Omental fat pad (tissue), 4 donors: Measurements from ENCODE around the gene SAMD14. TPM values are rescaled to one million over a fixed set of nuclear protein-coding genes. Genes with fewer than 3 reads are reported as not detected.

Experiments used
- ATAC-seq: fragments of 150-250 bp; one replicate; pipeline ENCODE4 v1.9.1; 2016; ENCODE audit warnings: mild to moderate bottlenecking, moderate library complexity; ENCODE audit not compliant: low FRiP score
- DNase-seq: peaks from one replicate; pipeline ENCODE4 v3.0.0-alpha.2; 2019; ENCODE audit warnings: low spot score
- total RNA-seq, 4 donors: library from RNA; depleted of rRNA; stranded (reverse); fragments of >200 nt; gene quantifications; one replicate each; pipeline ENCODE4 v1.1.0, GENCODE V29; 2016
- TF ChIP-seq, protein P1 (sequence below), 3 donors: fragments of 450-650 bp; IDR thresholded peaks; one replicate each; pipeline ENCODE4 v1.5.1; 2016 to 2017; ENCODE audit warnings: antibody characterized with exemption in 3 of 3, mild to moderate bottlenecking in 3 of 3, moderate library complexity in 2 of 3

SAMD14 gene
- total RNA-seq, 4 donors from 2014 or later, result 0.12 to 0.44 TPM; not detected in 2

DNA sequence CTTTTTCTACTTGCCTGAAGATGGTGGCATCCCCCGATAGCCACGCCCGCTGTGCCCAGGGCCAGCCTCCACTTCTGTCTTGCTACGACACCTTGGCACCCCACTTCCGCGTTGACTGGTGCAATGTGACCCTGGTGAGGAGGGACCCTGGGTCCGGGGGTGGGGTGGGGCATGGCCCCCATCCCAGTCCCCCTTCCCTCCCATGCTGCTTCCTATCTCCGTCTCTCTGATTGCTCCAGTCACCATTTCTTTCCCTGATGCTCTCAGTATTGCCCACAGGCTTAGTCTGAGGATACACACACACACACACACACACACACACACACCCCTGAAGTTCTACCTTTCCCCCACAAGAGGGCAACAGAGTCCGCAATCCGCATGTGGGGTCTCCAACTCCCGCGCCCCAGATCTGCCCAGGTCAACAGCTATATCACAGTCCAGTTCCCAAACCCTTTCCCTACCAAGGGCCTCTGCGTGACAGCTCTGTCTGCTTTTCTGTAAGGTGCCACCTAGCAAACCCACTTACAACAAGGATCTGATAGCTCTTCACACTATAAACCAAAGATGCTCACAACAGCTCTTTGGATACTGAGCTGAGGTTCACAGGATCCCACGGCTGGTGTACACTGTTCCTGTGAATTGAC is 39.3 kb upstream of the SAMD14 start:
- ATAC-seq (peak; percentile 67), DNase-seq (no peak)
- TF ChIP-seq, protein P1, sequence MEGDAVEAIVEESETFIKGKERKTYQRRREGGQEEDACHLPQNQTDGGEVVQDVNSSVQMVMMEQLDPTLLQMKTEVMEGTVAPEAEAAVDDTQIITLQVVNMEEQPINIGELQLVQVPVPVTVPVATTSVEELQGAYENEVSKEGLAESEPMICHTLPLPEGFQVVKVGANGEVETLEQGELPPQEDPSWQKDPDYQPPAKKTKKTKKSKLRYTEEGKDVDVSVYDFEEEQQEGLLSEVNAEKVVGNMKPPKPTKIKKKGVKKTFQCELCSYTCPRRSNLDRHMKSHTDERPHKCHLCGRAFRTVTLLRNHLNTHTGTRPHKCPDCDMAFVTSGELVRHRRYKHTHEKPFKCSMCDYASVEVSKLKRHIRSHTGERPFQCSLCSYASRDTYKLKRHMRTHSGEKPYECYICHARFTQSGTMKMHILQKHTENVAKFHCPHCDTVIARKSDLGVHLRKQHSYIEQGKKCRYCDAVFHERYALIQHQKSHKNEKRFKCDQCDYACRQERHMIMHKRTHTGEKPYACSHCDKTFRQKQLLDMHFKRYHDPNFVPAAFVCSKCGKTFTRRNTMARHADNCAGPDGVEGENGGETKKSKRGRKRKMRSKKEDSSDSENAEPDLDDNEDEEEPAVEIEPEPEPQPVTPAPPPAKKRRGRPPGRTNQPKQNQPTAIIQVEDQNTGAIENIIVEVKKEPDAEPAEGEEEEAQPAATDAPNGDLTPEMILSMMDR (IDR thresholded peaks at IDR 0.05), result peak in 2 of 3 donors; percentile 59 to 63

DNA sequence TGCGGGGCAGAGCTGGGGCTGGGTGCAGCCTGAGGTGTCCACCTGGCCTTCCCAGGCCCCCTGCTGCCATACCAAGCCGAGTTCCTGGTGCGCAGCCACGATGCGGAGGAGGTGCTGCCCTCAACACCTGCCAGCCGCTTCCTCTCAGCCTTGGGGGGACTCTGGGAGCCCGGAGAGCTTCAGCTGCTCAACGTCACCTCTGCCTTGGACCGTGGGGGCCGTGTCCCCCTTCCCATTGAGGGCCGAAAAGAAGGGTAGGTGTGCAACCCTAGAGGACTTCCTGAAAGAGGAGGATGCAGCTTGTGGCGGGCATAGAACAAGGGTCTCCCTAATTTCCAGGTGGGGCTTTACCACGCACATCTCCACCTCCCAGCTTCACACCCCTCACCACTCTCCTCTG is 38.4 kb upstream of the SAMD14 start:
- ATAC-seq, result no peak
- no peak for DNase-seq
- TF ChIP-seq, protein P1 (IDR thresholded peaks at IDR 0.05), result no peak

DNA sequence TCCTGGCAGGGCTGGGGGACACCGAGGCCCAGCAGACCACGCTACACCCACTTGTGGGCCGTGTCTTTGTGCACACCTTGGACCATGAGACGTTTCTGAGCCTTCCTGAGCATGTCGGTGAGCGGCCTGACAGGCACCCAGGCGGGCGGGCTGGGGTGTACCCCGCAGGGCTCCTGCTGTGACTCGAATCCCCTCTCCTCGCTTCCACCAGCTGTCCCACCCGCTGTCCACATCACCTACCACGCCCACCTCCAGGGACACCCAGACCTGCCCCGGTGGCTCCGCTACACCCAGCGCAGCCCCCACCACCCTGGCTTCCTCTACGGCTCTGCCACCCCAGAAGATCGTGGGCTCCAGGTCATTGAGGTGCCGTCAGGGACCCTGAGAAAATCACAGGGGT is 37.4 kb upstream of the SAMD14 start:
- TF ChIP-seq, protein P1 (IDR thresholded peaks at IDR 0.05), result no peak

DNA sequence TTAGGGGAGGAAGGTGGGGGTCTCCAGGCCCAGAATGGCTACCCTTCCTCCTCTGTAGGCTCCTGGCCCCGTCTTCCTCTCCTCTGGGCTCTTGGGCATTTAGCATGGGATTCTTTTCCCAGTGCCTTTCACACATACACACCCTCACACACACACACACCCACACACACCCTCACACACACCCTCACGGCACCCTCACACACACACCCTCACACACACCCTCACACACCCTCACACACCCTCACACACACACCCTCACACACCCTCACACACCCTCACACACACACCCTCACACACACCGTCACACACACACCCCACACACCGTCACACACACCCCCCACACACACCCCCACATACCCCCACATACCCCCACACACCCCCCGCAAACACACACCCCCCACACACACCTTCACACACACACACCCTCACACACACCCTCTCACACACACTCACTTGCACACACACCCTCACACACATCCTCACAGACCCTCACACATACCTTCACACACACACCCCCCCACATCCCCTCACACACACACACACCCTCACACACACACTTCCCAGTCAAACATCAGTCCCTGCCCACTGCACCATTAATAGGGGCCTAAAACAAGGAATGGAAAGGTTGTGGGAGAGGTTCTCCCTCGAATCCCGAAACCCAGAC is 36.7 kb upstream of the SAMD14 start:
- no peak for DNase-seq
- TF ChIP-seq, protein P1 (IDR thresholded peaks at IDR 0.05), result no peak
- no peak for ATAC-seq

More for the DNA sequence above, 37.4 kb upstream of the SAMD14 start:
- ATAC-seq (no peak), DNase-seq (no peak)

DNA sequence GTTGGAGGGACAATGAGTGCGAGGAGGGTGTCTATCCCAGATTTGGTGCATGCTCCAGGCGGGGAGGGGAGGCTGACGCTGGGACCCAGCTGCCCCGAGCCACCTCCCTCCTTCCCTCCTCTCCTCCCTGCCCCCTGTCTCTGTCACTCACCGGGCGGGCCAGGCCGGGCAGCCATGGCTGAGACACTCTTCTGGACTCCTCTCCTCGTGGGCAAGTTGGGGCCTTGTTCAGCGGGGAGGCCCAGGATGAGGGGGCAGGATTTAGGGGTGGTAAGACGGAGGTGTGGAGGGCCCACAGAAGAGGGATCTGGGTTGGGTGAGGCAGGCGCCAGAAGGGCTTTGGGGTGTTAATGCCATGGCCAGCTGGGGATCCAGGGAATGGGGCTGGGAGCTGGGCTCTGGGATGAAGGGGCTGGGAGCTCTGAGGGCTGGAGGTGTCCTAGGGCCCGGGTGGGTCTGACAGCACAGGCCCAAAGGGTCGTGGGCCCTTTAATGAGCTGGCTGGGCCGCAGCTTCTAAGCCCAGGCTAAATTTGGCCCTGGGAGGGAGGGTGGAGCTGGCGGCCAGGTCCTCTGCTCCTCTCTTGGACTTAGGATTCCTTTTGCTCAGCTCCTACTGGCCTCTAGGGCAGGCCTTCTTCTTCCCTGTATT is 36.0 kb upstream of the SAMD14 start, which contains the start of gene SGCA:
Gene SGCA, plus strand, starts transcription at position 139 of the 651 bp plus-strand sequence. Its CDS starts 36 bp downstream, at position 175.
- ATAC-seq (no peak), DNase-seq (no peak)
- TF ChIP-seq, protein P1 (IDR thresholded peaks at IDR 0.05), result no peak

DNA sequence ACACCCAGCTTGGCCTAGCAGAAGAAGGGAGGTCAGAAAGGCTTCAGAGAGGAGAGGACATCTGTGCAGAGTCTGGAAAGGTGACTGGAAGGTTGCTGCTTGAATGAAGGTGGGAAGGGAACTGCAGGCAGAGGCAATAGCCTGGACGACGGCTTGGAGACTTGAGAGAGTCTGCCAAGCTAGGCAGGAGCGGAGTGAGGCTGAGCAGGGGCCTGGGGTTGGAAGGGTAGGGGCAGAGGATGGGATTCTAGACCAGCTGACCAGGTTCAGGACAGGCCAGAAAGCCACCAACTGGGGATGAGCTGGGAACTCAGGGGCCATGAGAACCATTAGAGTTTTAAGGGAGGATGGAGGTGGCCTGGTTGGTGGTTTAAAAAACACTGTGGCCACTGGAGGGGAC is 35.5 kb upstream of the SAMD14 start:
- TF ChIP-seq, protein P1 (IDR thresholded peaks at IDR 0.05), result no peak
- DNase-seq (no peak), ATAC-seq (no peak)
